H1 (cell line): Measurements from ENCODE around the gene ANKS1A. TPM values are rescaled to one million over a fixed set of nuclear protein-coding genes. Genes with fewer than 3 reads are reported as not detected.

Source experiments
- CTCF ChIA-PET: fragments of 300-600 bp; sonication (Branson Sonifier 250); formaldehyde crosslinking; loops from one replicate; lab custom pipeline; 2021; ENCODE audit not compliant: partially characterized antibody; lab: Charles Lee
- POLR2A ChIA-PET: fragments of 300-600 bp; sonication (Branson Sonifier 250); formaldehyde crosslinking; loops from one replicate; lab custom pipeline; 2021; ENCODE audit warnings: inconsistent platforms; ENCODE audit not compliant: partially characterized antibody; lab: Charles Lee
- DNase-seq, 2 experiments: peaks; one replicate each; pipeline versions ENCODE4 v3.0.0 to v3.0.0-alpha.2; 2010 to 2022; ENCODE audit warnings: low spot score in 2 of 2, low read depth in 1 of 2, mixed read lengths in 1 of 2
- FAIRE-seq: peaks from 2 replicates; lab custom pipeline; 2011; peaks lifted over from hg19 to GRCh38; lab: Jason Lieb, UNC
- H2AFZ ChIP-seq: 2 replicates; pipeline ENCODE4 v1.8.1; 2012; ENCODE audit warnings: low read length, inconsistent platforms
- H2AK5ac ChIP-seq: 2 replicates; pipeline ENCODE4 v1.6.1; 2013; ENCODE audit warnings: low read depth, low read length
- H2BK120ac ChIP-seq: replicated peaks from 2 replicates; pipeline ENCODE3; 2013; ENCODE audit warnings: low read depth, low read length, inconsistent platforms
- H2BK12ac ChIP-seq: 2 replicates; pipeline ENCODE4 v1.6.1; 2013; ENCODE audit warnings: low read depth, low read length
- H2BK15ac ChIP-seq: 2 replicates; pipeline ENCODE4 v1.6.1; 2013; ENCODE audit warnings: low read length
- H2BK20ac ChIP-seq: 2 replicates; pipeline ENCODE4 v1.6.1; 2013; ENCODE audit warnings: low read length
- H2BK5ac ChIP-seq: 2 replicates; pipeline ENCODE4 v1.6.1; 2013; ENCODE audit warnings: low read depth, low read length
- H3K14ac ChIP-seq: 2 replicates; pipeline ENCODE4 v1.6.1; 2013; ENCODE audit warnings: inconsistent platforms; ENCODE audit not compliant: insufficient read length
- H3K18ac ChIP-seq: 2 replicates; pipeline ENCODE4 v1.6.1; 2013; ENCODE audit warnings: low read length; ENCODE audit errors: extremely low read depth
- H3K23ac ChIP-seq: 2 replicates; pipeline ENCODE4 v1.6.1; 2013; ENCODE audit warnings: inconsistent platforms; ENCODE audit not compliant: insufficient read length
- H3K23me2 ChIP-seq: 2 replicates; pipeline ENCODE4 v1.6.1; 2013; ENCODE audit warnings: low read depth, low read length
- H3K27ac ChIP-seq: 2 replicates; pipeline ENCODE4 v1.6.1; 2011; ENCODE audit warnings: low read depth, low read length, inconsistent platforms
- H3K27me3 ChIP-seq, 4 experiments: replicated peaks in 1 of 4; 1 replicate in 1 of 4; 2 replicates in 3 of 4; pipeline versions ENCODE4 v1.6.1 to v1.8.1; 2011 to 2013; ENCODE audit warnings: low read length in 3 of 4, mild to moderate bottlenecking in 3 of 4, inconsistent platforms in 2 of 4, mixed read lengths in 2 of 4, moderate library complexity in 1 of 4; ENCODE audit not compliant: control insufficient read depth in 3 of 4, insufficient read depth in 3 of 4; ENCODE audit errors: extremely low read depth in 1 of 4
- H3K36me3 ChIP-seq, 4 experiments: 2 replicates each; pipeline versions ENCODE4 v1.6.1 to v1.8.1; 2011 to 2013; ENCODE audit warnings: mild to moderate bottlenecking in 4 of 4, low read length in 3 of 4, moderate library complexity in 2 of 4, control low read depth in 1 of 4, inconsistent platforms in 1 of 4; ENCODE audit not compliant: insufficient read depth in 4 of 4, control insufficient read depth in 2 of 4
- H3K4ac ChIP-seq: replicated peaks from 2 replicates; pipeline ENCODE3; 2013; ENCODE audit warnings: low read length, low read depth, mixed read lengths, inconsistent platforms; ENCODE audit not compliant: insufficient read length
- H3K4me1 ChIP-seq, 4 experiments: replicated peaks in 1 of 4; 1 replicate in 1 of 4; 2 replicates in 3 of 4; pipeline versions ENCODE4 v1.6.1 to v1.8.1; 2011 to 2013; ENCODE audit warnings: low read length in 3 of 4, inconsistent platforms in 2 of 4, mixed read lengths in 1 of 4; ENCODE audit not compliant: insufficient read depth in 4 of 4, control insufficient read depth in 3 of 4
- H3K4me2 ChIP-seq, 2 experiments: 2 replicates each; pipeline versions ENCODE4 v1.6.1 to v1.8.1; 2011 to 2013; ENCODE audit warnings: low read depth in 2 of 2, low read length in 2 of 2, control low read depth in 1 of 2, inconsistent platforms in 1 of 2, mild to moderate bottlenecking in 1 of 2; ENCODE audit not compliant: insufficient read depth in 1 of 2
- H3K4me3 ChIP-seq, 4 experiments: fragments of 200-600, 300-600 bp in 1 of 4; sonication (generic), shearing (Covaris generic), sonication (Bioruptor Twin) in 1 of 4; 2 replicates each; pipeline versions ENCODE4 v1.5.1 to v1.8.1; 2011 to 2016; ENCODE audit warnings: low read length in 4 of 4, low read depth in 3 of 4, control low read depth in 2 of 4, inconsistent platforms in 2 of 4, mild to moderate bottlenecking in 2 of 4, mixed read lengths in 1 of 4, moderate library complexity in 1 of 4; ENCODE audit not compliant: insufficient read depth in 2 of 4; ENCODE audit errors: extremely low read depth in 1 of 4
- H3K56ac ChIP-seq: replicated peaks from 2 replicates; pipeline ENCODE3; 2013; ENCODE audit warnings: low read depth, mild to moderate bottlenecking, mixed read lengths, low read length, inconsistent platforms; ENCODE audit not compliant: insufficient read length
- H3K79me1 ChIP-seq: 2 replicates; pipeline ENCODE4 v1.6.1; 2013; ENCODE audit warnings: low read depth, low read length, control low read depth
- H3K79me2 ChIP-seq, 2 experiments: 2 replicates each; pipeline versions ENCODE4 v1.6.1 to v1.8.1; 2012 to 2013; ENCODE audit warnings: low read length in 2 of 2, mild to moderate bottlenecking in 2 of 2, inconsistent platforms in 1 of 2; ENCODE audit not compliant: insufficient read depth in 2 of 2, control insufficient read depth in 1 of 2
- H3K9ac ChIP-seq, 4 experiments: replicated peaks in 1 of 4; 1 replicate in 1 of 4; 2 replicates in 3 of 4; pipeline versions ENCODE4 v1.6.1 to v1.8.1; 2011 to 2013; ENCODE audit warnings: low read depth in 3 of 4, low read length in 3 of 4, control low read depth in 2 of 4, mild to moderate bottlenecking in 2 of 4, moderate library complexity in 2 of 4, inconsistent platforms in 1 of 4; ENCODE audit errors: extremely low read depth in 1 of 4
- H3K9me3 ChIP-seq, 2 experiments: 2 replicates each; pipeline versions ENCODE4 v1.6.1 to v1.8.1; 2012 to 2013; ENCODE audit warnings: mild to moderate bottlenecking in 2 of 2, moderate library complexity in 2 of 2, control low read depth in 1 of 2, inconsistent platforms in 1 of 2, low read depth in 1 of 2, low read length in 1 of 2, mixed read lengths in 1 of 2; ENCODE audit not compliant: insufficient read depth in 2 of 2
- H4K20me1 ChIP-seq, 2 experiments: replicated peaks in 1 of 2; 2 replicates each; pipeline versions ENCODE3 to v1.8.1; 2011 to 2013; ENCODE audit warnings: inconsistent platforms in 2 of 2, low read length in 2 of 2, mild to moderate bottlenecking in 1 of 2; ENCODE audit not compliant: insufficient read depth in 2 of 2, control insufficient read depth in 1 of 2
- H4K5ac ChIP-seq: 2 replicates; pipeline ENCODE4 v1.6.1; 2013; ENCODE audit warnings: low read length, low read depth, mixed read lengths, inconsistent platforms; ENCODE audit not compliant: insufficient read length
- H4K8ac ChIP-seq: 2 replicates; pipeline ENCODE4 v1.8.0; 2013; ENCODE audit warnings: mild to moderate bottlenecking, moderate library complexity, low read length, inconsistent platforms; ENCODE audit not compliant: insufficient read depth; ENCODE audit errors: extremely low read depth
- H4K91ac ChIP-seq: replicated peaks from 2 replicates; pipeline ENCODE3; 2013; ENCODE audit warnings: low read length, mixed read lengths, inconsistent platforms; ENCODE audit not compliant: insufficient read length
- BRCA1 ChIP-seq: IDR thresholded peaks from 2 replicates; pipeline ENCODE4 v1.6.1; 2012; ENCODE audit warnings: low read depth, low read length, improper control_type of control experiment
- CHD1 ChIP-seq: IDR thresholded peaks from 2 replicates; pipeline ENCODE4 v1.6.1; 2012; ENCODE audit warnings: low read depth, low read length, improper control_type of control experiment
- JUND ChIP-seq: IDR thresholded peaks from 2 replicates; pipeline ENCODE4 v1.6.1; 2011; ENCODE audit warnings: mild to moderate bottlenecking, improper control_type of control experiment, low read length
- RAD21 ChIP-seq, 2 experiments: IDR thresholded peaks in 1 of 2; conservative IDR thresholded peaks in 1 of 2; 2 replicates each; pipeline ENCODE4 v1.6.1; 2011; ENCODE audit warnings: low read depth in 2 of 2, low read length in 2 of 2, improper control_type of control experiment in 1 of 2, inconsistent platforms in 1 of 2, mild to moderate bottlenecking in 1 of 2, moderate library complexity in 1 of 2
- SIRT6 ChIP-seq: IDR thresholded peaks from one replicate; pipeline ENCODE4 v1.7.1; 2012; ENCODE audit warnings: low read length, inconsistent platforms
- WGBS, 2 experiments: shearing (Covaris generic) in 1 of 2; methylation state at CpG; one replicate each; pipeline versions ENCODE4 v1.1.6 to v1.1.7; 2013 to 2015; ENCODE audit warnings: low lambda C conversion rate in 2 of 2, mixed read lengths in 2 of 2, inconsistent platforms in 1 of 2, low coverage in 1 of 2, missing lambda C conversion rate in 1 of 2; ENCODE audit not compliant: insufficient replicate concordance in 2 of 2, insufficient coverage in 1 of 2, insufficient read length in 1 of 2; ENCODE audit errors: extremely low coverage in 1 of 2, missing lambda C conversion rate in 1 of 2; 5-methylcytosine and 5-hydroxymethylcytosine counted together
- polyA plus RNA-seq, 7 experiments: library from polyadenylated mRNA; depleted of rRNA in 3 of 7; stranded (reverse) in 5 of 7; unstranded in 2 of 7; fragments of >200 nt in 5 of 7; fragments of 200-250 nt in 2 of 7; gene quantifications; 1 replicate in 5 of 7; 2 replicates in 1 of 7; 4 replicates in 1 of 7; pipeline versions ENCODE4 v1.2.1 to v1.2.3, GENCODE V29; 2011 to 2013; ENCODE audit warnings: missing spikeins in 2 of 7, mixed read lengths in 2 of 7
- total RNA-seq: library from RNA; stranded (reverse); fragmentation: NEBNext Ultra II Directional; extraction: Animal tissue kit (Norgen Biotek cat#: 25700); gene quantifications from 2 replicates; pipeline ENCODE4 v1.2.1, GENCODE V29; 2021

The ANKS1A gene
- total and polyA plus RNA-seq, 2 of the 8 experiments (the other 6 are each of a cell fraction or from before 2014, with no cell fraction given): 9.8 to 30.9 TPM

DNA sequence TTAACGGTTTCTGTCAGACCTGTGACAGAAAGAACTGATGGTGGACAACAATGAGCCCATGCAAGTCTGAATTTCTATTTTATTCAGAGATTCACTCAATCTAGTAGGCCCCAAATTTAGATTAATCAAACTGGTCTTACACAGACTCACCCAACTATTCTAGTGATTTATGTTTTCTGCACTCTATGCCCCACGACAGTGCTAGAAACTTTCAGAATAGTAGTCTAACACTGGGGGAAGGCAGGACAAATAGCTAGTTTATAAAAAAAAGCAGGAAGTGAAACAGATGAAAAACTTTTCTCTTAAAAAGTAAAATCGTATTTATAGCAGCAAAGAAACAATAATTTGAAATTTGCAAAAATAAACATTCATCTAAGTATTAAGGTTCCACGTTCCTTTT lies 247.1 kb downstream of the ANKS1A start:
- no peaks in the 10 kb centered on the region for H3K36me3 ChIP-seq
- H3K9ac ChIP-seq: no peak overlapping the region
- H2BK120ac ChIP-seq: no peak overlapping the region
- no peak overlapping the region for H2AFZ ChIP-seq
- H2BK12ac ChIP-seq: no peak overlapping the region
- H2BK20ac ChIP-seq: no peak overlapping the region
- H4K91ac ChIP-seq: no peak overlapping the region
- H3K4me1 ChIP-seq: peaks cover 0 to 3% (median under 1%) of the 10 kb centered on the region in 4 experiments; a peak in 1 of 7 replicates
- H3K18ac ChIP-seq: no peak overlapping the region
- H2BK15ac ChIP-seq: no peak overlapping the region
- no peaks in the 10 kb centered on the region for H3K79me2 ChIP-seq
- H3K23ac ChIP-seq: no peak overlapping the region
- H3K9me3 ChIP-seq: no peaks in the 10 kb centered on the region
- H3K27me3 ChIP-seq: peaks cover 0 to 7% (median 5%) of the 10 kb centered on the region in 4 experiments; a peak in 5 of 7 replicates
- H2AK5ac ChIP-seq: no peak overlapping the region
- H2BK5ac ChIP-seq: no peak overlapping the region
- no peak overlapping the region for H3K27ac ChIP-seq
- ChIA-PET POLR2A (no interaction called here), CTCF (interaction anchor here (1.4 to 1.5 kb wide), 2 partner anchors 105 to 150 kb away, joined by 5 to 11 read pairs; no protein-coding TSS in a partner anchor)
- H3K4me3 ChIP-seq: no peak overlapping the region
- H3K4ac ChIP-seq: no peak overlapping the region
- H3K4me2 ChIP-seq: no peak overlapping the region
- H4K8ac ChIP-seq: no peak overlapping the region
- DNase-seq (no peak), FAIRE-seq (no peak)
- no peak overlapping the region for H3K14ac ChIP-seq
- 79% methylated on average over 3 of the region's 4 CpGs; no CpG with 5 or more reads in 1 of the 2 experiments for WGBS, 2 experiments
- no peak overlapping the region for H4K5ac ChIP-seq
- H3K23me2 ChIP-seq: no peaks in the 10 kb centered on the region; the same call in 1 of the 2 replicates
- no peaks in the 10 kb centered on the region for H3K79me1 ChIP-seq
- H3K56ac ChIP-seq: no peak overlapping the region
- H4K20me1 ChIP-seq: no peaks in the 10 kb centered on the region
- TF ChIP-seq RAD21 (IDR thresholded peaks at IDR 0.05 in 1 of 2, conservative IDR thresholded peaks at IDR 0.05 in 1 of 2; ENCODE audit: low read depth in 2 of 2, low read length in 2 of 2) (no peak), BRCA1 (no peak), CHD1 (no peak), JUND (no peak), SIRT6 (no peak)
